C4-2B (cell line): ENCODE data around the gene ANO2.

Experiments
- ZFX ChIP-seq: fragments of 450-650 bp; IDR thresholded peaks from 2 replicates; pipeline ENCODE4 v1.6.1; 2017
- TF ChIP-seq, protein P1 (sequence below): fragments of 450-650 bp; conservative IDR thresholded peaks from 2 replicates; pipeline ENCODE4 v1.5.1; 2017; ENCODE audit warnings: mild to moderate bottlenecking

DNA sequence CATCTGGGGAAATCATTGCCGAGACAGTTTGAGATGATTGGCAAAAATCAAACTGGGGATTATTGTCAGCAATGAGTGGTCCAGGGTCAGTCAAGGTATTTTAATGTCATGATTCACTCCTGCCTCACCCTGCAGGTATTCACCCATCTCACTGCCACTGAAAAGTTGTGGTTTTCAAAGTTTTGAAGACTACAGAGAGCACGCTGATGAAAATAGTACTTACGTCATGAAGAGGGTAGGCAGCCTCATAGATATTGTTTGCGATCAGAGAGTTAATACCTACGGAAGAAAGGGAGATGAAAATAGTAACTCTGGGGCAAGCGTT lies 138.0 kb downstream of the ANO2 start:
- TF ChIP-seq, protein P1, sequence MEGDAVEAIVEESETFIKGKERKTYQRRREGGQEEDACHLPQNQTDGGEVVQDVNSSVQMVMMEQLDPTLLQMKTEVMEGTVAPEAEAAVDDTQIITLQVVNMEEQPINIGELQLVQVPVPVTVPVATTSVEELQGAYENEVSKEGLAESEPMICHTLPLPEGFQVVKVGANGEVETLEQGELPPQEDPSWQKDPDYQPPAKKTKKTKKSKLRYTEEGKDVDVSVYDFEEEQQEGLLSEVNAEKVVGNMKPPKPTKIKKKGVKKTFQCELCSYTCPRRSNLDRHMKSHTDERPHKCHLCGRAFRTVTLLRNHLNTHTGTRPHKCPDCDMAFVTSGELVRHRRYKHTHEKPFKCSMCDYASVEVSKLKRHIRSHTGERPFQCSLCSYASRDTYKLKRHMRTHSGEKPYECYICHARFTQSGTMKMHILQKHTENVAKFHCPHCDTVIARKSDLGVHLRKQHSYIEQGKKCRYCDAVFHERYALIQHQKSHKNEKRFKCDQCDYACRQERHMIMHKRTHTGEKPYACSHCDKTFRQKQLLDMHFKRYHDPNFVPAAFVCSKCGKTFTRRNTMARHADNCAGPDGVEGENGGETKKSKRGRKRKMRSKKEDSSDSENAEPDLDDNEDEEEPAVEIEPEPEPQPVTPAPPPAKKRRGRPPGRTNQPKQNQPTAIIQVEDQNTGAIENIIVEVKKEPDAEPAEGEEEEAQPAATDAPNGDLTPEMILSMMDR = no peak
- TF ChIP-seq ZFX = no peak
